M059J (cell line): ENCODE measurements around the gene ABITRAM. TPM values are rescaled to one million over a fixed set of nuclear protein-coding genes. Genes with fewer than 3 reads are reported as not detected.
"Not testable (repeated sequence)": the region's sequence is repeated elsewhere in the genome, so short reads cannot be mapped to it uniquely, and the experiment has no call there.

Experiments used
- DNase-seq: peaks from one replicate; pipeline ENCODE4 v3.0.0-alpha.2; 2012; ENCODE audit warnings: low read depth
- total RNA-seq: library from RNA; depleted of rRNA; stranded (reverse); fragments of >200 nt; shearing (Covaris generic); gene quantifications from 2 replicates; pipeline ENCODE4 v1.2.3, GENCODE V29; 2014; rRNA removed

ABITRAM gene, protein sequence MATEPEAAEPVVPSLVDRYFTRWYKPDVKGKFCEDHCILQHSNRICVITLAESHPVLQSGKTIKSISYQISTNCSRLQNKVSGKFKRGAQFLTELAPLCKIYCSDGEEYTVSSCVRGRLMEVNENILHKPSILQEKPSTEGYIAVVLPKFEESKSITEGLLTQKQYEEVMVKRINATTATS
- total RNA-seq: 10.7 and 11.8 TPM in 2 replicates

- peak; percentile 79 for DNase-seq
These were observed at the start of gene ABITRAM for GRCh38 chr9:108934323-108934893. Gene ABITRAM, plus strand, starts transcription at chr9:108934400. Its CDS starts 87 bp downstream, at chr9:108934487.

DNA sequence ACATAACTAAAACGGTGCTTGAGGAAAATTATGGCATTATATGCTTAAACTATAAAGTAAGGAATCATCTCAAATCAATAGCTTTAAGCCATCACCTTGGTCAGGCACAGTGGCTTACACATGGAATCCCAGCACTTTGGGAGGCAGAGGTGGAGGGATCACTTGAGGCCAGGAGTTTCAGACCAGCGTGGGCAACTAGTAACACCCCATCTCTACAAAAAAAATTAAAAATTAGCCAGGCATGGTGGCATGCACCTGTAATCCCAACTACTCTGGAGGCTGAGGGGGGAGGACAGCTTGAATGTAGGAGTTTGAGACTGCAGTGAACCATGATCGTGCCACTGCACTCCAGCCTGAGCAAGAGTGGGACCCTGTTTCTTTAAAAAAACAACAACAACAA lies 49.5 kb upstream of the ABITRAM start:
- DNase-seq: no peak

DNA sequence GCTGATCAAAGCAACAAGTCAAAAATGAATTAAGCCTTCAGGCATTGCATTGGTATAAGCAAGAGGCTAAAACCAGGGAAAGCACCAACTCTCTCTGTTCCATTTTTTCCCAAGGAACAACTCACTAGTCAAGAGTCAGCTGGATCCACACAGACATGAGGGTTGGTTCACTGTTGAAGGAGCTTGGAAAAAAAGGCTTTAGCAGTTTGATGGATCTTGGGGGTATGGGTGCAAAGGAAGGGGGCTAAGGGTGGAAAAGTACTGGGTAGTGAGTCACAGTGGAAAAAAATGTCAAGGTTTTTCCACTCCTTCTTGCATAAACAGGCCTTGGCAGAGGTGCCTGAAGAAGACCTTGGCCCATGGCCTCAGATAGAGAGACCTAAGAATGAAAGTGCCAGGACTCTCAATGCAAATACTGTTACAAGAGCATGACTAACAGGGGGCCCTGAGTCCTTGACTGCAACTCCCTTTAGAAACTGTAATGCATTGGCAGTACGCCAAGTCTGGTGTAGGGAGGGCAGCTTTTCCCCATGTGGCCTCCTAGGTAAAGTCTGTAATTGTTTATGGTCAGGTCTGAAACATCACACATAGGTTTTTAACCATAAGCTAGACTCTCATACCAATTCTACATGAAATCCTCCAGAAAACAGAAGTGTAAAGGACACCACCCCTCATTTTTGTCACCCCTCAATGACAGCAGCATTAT lies 48.4 kb upstream of the ABITRAM start:
- DNase-seq: peak; percentile 91

- DNase-seq: not testable (repeated sequence)
These were observed 47.5 kb upstream of the ABITRAM start for GRCh38 chr9:108886594-108887271.

DNA sequence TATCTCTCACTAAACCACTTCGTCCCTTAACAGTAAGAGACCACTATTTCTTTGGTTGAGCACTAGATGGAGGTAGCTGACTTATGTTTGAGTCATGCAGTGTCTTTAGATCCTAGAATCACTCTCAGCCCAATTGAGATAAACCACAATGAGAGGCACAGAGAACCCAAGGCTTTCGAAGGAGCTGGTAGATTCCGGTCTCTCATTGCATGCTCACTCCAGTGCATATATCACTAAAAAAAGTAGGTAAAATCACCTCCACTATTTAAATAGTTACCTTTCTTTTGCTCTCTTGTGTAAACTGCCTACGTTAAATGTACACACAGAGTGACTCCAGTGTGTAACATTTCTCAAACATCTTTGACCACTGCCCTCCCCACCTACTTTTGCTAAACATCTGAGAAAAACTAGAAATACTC lies 44.5 kb upstream of the ABITRAM start:
- peak; percentile 60 for DNase-seq

- DNase-seq: no peak
These were observed 39.8 kb upstream of the ABITRAM start for GRCh38 chr9:108894225-108894997.

DNA sequence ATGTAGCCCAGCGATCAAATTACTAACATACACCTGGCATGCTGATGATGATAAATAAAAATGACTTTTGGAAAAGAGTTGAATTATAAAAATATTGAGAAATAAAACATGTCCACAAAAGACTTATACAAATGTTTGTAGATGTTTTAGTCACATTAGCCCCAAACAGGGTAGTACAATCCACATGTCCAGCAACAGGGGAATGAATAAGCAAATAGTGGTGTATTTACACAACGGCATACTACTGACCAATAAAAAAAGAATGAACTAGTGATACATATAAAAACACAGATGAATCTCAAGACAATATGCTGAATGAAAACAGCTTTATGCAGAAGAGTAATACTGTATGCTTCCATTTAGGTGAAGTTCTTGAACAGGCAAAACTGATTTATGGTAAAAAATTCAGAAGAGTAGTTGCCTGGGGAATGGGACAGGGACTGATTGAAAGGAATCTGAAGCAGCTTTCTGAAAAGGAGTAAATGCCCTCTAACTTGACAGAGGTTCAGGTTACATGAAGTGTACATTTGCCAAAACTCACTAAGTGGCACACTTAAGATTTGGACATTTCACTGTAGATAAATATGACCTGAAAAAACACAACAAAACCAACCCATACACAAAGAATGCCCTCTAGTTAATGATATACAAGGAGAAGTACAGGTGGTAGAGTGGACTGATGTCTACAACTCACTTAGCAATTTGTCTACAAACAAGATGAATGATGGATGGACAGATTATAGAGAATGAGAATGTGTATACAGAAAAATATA lies 36.7 kb upstream of the ABITRAM start:
- DNase-seq: no peak

DNA sequence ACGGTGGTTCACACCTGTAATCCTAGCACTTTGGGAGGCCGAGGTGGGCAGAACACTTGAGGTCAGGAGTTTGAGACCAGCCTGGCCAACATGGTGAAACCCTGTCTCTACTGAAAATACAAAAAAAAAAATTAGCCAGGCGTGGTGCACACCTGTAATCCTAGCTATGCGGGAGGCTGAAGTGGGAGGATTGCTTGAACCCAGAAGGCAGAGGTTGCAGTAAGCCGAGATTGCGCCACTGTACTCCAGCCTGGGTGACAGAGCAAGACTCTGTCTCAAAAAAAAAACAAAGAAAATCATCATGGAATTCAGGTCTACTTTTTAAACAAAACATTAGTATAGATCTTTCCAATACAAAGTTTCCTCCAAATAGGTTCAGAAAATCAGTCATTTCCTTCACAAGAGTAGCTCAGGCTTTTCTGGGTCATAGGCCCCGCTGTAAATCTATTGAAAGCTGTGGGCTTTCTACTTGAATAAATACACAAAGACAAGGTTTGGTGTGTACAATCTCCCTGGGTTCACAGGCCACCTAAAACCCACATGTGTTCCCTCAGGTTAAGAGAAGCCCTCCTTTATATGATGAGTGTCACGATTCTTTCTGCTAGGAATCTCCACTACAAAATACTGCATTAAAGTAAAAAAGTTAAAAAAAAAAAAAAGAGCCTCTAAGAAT lies 35.0 kb upstream of the ABITRAM start:
- not testable (repeated sequence) for DNase-seq

GRCh38 chr9:108900176-108900575 lies 34.0 kb upstream of the ABITRAM start:
- no peak for DNase-seq

- DNase-seq: peak; percentile 5
These were observed 30.6 kb upstream of the ABITRAM start for GRCh38 chr9:108903420-108904103.

DNA sequence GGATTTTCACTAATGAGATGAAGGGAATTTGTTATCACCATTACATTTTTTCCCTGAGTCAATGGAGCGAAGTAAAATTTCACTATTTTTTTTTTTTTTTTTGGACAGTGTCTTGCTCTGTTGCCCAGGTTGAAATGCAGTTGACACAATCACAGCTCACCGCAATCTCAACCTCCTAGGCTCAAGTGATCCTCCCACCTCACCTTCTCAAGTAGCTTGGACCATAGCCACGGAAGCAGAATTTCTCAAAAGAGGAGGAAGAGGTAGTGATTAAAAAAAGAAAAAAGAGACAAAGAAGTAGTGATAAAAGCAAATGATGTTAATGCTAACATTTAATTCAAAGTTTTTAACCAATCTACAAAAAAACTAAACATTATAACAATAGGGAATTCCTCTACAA lies 30.0 kb upstream of the ABITRAM start:
- DNase-seq: no peak

DNA sequence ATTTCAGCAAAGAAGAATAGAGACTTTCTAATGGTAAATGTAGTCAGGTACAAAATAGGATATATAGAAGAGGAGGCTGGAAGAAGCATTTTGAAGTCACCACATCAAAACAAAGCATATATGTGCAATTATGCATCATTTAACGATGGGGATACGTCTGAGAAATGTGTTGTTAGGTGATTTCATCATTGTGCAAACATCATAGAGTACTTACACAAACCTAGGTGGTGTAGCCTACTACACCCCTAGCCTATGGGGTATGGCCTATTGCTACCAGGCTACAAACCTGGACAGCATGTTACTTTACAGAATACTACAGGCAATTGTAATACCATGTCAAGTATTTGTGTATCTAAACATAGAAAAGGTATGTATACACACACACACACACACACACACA lies 28.7 kb upstream of the ABITRAM start:
- DNase-seq: no peak

GRCh38 chr9:108910402-108910801 lies 23.8 kb upstream of the ABITRAM start:
- DNase-seq: no peak

GRCh38 chr9:108910914-108911313 lies 23.3 kb upstream of the ABITRAM start:
- no peak for DNase-seq

GRCh38 chr9:108911820-108912219 lies 22.4 kb upstream of the ABITRAM start:
- DNase-seq: no peak

- DNase-seq: no peak
These were observed 20.8 kb upstream of the ABITRAM start for GRCh38 chr9:108913391-108913790.

GRCh38 chr9:108919517-108919916 lies 14.7 kb upstream of the ABITRAM start:
- no peak for DNase-seq

DNA sequence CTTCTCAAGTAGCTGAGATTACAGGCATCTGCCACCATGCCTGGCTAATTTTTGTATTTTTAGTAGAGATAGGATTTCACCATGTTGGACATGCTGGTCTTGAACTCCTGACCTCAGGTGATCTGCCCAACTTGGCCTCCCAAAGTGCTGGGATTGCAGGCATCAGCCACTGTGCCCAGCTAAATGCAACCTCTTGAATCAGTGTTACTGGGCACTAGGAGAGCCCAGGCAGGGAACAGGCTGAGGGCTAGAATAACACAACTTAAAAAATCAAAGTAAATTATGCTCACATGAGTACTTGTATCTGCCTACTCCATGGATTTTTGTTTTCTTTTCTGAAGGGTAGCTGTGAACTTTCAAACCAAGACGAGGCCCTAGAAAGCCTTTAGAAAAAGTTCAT lies 13.8 kb upstream of the ABITRAM start:
- not testable (repeated sequence) for DNase-seq

GRCh38 chr9:108921200-108921599 lies 13.0 kb upstream of the ABITRAM start:
- DNase-seq: no peak

DNA sequence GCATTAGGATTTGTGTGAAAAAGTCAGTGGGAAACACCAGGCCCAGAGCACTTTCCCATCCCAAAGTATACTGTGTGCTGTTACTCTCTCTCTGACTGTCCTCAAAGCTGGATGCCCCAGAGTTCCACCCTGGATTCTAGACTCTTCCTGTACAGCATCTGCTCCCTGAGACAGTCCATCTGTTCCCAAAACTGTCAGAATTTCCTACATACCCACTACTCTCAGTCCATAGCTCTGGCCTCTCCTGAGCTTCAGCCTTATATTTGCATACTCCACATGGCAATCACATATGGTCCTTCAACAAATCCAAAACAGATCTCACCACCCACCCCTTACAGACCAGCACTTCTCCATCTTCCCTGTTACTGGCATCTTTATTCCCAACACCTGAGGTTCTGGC lies 9.7 kb upstream of the ABITRAM start:
- no peak for DNase-seq
